NCI-H82 (cell line): ENCODE data around the gene CDC42EP4.
"Not testable (repeated sequence)": the region's sequence is repeated elsewhere in the genome, so short reads cannot be mapped to it uniquely, and the experiment has no call there.

Experiments used
- DNase-seq: peaks from one replicate; lab custom pipeline; 2025; lab: John Stamatoyannopoulos, UW

CDC42EP4 gene

DNA sequence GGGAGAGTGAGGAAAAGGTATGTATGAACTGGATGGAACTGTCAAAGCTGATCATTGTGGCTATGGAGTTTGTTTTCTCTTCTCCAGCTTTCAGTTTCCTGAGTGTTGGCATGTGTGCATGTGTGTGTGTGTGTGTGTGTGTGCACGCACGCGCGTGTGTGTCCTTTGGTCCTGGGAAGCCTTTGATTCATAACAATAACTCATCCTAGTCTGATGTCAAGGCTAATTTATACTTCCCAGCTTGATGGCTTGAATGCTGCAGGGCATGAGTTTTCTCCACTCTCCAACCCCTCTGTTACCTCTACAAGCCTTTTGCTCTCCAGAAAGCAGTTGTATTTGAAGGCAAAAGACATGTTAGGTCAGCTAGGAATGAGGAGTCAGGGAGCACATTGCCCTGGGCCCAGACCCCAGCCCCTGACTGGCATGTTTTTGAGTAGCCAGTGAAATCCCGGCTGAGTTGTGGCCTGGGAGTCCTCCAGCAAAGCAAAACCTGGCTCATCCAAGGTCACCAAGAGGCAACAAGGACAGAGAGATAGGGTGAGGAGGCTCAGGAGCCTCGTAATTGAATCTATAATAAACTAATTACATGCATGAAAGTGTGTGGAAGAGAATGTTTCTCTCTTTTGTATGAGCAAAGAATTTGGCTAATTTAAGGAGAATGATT, 8.9 kb upstream of the CDC42EP4 start:
- no peak for DNase-seq

DNA sequence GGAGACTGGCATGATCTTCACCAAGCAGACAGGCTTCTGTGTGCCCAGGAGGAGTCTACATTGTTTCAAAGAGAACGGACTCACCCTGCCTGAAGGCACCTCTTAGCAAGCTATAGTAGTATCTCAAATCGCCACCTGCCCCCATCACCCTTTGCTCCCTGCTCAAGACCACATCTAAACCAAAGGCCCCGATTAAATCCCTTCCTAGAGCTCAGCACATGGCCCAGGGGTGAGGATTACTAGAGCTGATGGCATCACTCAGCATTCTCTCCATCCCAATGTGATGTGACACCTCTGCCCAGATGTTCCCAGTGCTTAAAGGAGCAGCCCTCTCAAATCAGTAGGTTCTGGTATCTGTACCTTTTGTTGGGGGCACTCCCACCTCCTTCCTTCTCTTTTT, 8.0 kb upstream of the CDC42EP4 start:
- DNase-seq = no peak

DNA sequence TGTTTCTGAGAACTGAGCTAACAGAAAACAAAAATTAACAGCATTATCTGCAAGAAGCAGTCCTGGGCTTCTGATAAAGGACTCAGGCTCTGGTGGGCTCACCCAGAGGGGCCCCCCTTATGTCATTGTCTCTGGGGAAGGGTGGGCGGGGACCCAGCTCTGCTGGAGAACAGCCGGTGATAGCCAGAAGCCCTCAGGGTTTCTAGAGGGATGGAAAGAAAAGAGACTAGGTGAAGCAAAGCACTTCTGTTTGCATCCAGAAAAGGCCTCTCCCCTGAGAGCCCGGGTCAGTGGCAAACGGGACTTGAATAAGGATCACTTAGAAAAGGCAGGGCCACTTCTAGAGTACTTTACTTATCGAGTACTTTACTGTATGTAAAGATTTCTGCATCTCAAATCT, 7.0 kb upstream of the CDC42EP4 start:
- no peak for DNase-seq

- no peak for DNase-seq
Measured at GRCh38 chr17:73318427-73318813, 6.6 kb upstream of the CDC42EP4 start.

DNA sequence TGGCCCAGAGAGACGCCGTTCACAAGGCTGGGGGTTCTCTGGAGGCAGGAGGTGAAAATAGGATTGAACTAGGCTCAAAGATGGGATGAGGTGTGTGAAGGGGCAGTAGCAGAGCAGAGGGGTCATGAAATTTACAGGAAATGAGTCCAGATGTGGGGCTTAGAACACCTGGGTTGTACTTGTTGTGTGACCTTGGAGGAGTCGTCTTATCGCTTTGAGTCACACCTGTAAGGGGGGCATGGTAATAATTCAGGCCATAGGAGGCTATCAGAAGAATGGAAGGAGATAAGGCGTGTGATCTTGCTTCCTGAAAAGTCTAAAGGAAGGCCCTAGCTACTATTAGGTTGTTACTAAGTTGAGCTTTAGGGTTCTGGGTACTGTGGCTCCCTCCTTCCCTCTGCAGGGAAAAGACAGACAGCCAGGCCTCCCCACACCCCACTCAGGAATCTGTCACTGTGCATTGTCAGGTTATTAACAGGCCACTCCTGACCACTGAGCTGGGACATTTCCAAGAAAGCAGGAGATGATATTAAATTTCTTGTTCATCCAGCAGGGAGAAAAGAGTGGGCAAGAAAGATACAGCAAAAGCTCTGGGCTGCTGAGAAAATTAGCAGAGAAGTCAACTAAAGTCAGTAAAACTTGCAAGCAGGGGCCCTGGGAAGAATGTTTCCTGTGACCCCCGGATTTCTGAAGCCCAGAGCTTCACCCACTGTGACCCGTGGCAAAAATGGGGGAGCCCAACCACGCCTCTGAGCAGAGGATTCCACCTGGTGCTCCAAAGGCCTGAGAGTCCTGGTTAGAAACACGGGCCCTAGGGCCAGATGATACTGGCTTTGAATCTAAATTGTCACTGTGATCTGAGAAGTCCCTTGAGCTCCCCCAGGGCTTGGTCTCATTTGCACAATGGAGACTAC, 6.0 kb upstream of the CDC42EP4 start:
- DNase-seq = no peak

- DNase-seq = no peak
Measured at GRCh38 chr17:73316919-73317505, 5.2 kb upstream of the CDC42EP4 start.

DNA sequence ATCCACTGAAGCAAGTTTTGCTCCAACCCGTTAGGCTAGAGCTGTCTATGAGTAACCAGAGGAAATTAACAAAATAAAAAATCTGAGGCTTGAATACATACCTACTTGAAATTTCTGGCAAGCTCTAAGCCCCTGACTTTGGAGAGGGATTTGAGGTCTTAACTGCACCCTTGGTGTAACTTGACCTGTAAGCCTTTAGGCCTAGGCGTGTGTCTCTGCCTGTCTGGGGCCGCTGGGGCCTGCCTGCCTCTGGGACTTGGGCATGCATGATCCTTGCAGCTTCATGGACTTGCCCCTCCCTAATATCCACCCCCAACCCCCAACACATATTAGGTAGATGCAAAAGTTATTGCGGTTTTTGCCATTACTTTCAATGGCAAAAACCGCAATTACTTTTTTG, 3.7 kb upstream of the CDC42EP4 start:
- peak; percentile 52 for DNase-seq

DNA sequence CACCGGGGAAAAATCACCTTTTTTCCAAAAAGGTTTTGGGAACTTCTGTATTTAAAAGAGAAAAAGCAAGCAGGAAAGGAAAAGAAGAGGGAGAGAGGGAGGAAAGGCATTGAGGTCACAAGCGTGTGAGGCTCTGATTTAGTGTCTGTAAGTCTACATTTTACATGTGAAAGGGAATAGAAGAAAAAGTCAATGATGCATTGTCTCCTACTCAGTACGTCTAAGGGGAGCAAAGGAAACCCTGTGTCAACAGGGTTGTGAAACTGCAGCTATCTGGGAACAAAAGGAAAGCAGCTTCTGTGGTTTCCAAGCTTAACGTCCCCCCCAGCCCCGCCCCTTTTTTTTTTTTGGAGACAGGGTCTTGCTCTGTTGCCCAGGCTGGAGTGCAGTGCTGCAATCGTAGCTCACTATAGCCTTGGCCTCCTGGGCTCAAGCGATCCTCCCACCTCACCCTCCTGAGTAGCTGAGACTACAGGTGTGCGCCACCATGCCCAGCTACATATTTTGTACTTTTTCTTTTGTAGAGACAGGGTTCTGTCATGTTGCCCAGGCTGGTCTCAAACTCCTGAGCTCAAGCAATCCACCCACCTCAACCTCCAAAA, 1.8 kb upstream of the CDC42EP4 start:
- no peak for DNase-seq

GRCh38 chr17:73312887-73313286, 1.1 kb upstream of the CDC42EP4 start:
- DNase-seq = not testable (repeated sequence)

DNA sequence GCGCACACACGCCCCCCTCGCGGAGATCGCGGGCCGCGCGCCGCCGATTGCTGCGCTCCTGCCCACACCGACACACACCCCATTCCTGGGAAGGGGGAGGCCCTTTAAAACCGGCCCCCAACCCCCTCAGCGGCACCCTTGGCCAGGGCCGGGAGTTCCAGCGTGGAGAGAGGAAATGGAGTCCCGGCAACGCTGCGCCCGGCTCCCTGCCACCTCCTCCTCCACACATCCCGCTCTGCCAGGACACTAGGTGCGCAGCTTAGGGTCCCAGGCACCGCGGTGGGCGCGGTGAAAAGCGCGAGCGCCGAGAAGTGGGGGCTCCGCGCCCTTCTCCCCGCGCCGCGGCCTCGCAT, 397 bp downstream of the CDC42EP4 start:
- DNase-seq = peak; percentile 56

- peak; percentile 71 for DNase-seq
Measured at GRCh38 chr17:73309727-73310596, 1.8 kb downstream of the CDC42EP4 start.

- not testable (repeated sequence) for DNase-seq
Measured at GRCh38 chr17:73308959-73309358, 2.8 kb downstream of the CDC42EP4 start.

- DNase-seq = no peak
Measured at GRCh38 chr17:73308017-73308823, 3.6 kb downstream of the CDC42EP4 start.

GRCh38 chr17:73307130-73307529, 4.7 kb downstream of the CDC42EP4 start:
- no peak for DNase-seq

- DNase-seq = no peak
Measured at GRCh38 chr17:73305845-73306836, 5.7 kb downstream of the CDC42EP4 start.

DNA sequence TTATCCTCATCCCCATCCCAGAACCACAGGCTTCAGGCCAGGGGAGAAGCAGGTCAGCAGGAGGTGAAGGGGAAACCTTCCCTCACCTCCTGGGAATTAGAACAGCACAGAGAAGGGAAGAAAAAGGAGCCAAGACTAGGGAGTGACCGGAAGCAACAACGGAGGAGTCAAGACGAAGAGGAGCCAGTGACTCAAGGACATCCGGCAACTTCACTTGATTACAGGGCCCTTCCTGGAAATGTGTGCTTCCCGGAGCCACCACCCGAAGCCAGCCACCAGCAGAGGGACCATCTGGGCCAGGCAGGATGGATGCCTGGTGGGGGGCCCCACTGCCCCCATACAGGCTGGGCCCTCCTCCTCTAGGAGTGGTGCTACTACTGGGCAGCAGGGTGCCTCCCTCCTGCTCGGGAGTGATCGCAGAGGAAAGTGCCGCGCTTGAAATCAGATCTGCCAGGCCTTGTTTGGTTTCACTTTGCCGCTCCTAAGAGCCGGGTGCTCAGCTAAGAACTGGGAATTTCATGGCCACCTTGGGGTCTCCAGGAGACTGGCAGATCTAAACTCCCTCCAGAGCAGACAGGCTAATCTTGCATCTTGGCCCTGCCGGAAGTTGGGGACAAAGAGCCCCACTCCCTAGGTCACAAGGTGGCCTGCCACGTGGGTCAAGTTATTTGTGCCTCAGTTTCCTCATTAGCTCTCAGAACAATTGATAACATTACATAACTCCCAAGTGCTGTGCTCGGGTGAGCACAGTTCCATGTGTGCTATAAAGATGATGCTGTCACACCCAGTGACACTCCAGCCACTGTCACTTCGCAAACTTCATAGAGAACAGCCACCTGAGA, 6.6 kb downstream of the CDC42EP4 start:
- DNase-seq = peak; percentile 54

DNA sequence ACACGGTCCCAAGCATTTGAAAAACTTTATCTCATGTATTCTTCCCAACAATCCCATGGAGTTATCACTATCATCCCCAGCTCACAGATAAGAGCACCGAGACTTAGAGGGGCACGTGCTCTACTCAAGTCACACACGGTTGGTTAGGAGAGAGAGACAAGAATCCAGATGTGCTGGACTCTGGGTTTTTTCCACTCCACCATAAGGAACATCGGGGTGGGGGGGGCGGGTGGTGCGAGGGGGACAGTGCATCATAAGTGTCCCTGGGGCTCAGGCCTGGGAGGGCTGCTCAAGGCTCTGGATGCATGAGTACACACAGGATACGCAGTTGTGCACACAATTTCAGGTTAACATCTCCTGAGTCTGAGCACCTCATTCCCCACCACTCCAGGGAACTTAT, 7.4 kb downstream of the CDC42EP4 start:
- no peak for DNase-seq

- no peak for DNase-seq
Measured at GRCh38 chr17:73302189-73302588, 9.6 kb downstream of the CDC42EP4 start.

DNA sequence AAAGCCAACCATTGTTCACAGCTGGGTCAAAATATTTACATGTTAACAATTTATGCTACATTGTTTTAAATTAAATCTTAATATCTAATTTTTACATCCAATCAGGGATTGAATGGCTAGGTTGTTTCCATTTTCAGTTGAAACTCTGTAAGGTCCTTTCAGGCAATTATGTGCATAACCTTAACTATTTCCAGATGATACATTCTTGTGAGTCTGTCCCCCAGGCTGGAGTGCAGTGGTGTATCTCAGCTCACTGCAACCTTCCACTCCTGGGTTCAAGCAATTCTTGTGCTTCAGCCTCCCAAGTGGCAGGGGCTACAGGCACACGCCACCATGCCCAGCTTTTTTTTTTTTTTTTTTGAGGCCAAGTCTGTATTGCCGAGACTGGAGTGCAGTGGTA, 10.4 kb downstream of the CDC42EP4 start:
- DNase-seq = no peak
